GM18868 (cell line): ENCODE data around the gene ARID3C.

ENCODE experiments used
- ATAC-seq: cut with Tn5 transposase; IDR thresholded peaks from one replicate; pipeline ENCODE4 v1.9.1; 2021; ENCODE audit warnings: mild to moderate bottlenecking, moderate library complexity; ENCODE audit not compliant: unreplicated experiment

ARID3C gene

DNA sequence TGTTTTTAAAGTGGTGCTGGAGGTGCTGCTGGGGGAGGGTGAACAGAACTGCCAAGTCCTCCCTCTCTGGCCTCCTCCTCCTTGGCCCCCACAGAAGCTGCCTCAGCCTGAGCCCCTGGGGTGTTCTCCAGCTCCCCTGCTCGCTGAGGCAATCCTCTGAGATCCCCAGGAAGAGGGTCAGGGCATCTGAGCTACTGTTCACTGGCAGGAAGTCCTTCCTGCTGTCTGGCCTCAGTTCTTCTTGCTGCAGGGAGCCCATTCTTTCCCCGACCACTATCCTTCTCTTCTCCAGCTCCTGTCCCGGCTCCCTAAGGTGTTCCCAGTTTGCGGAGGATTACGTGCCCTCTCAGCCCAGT, 49.1 kb downstream of the ARID3C start:
- no peak for ATAC-seq

DNA sequence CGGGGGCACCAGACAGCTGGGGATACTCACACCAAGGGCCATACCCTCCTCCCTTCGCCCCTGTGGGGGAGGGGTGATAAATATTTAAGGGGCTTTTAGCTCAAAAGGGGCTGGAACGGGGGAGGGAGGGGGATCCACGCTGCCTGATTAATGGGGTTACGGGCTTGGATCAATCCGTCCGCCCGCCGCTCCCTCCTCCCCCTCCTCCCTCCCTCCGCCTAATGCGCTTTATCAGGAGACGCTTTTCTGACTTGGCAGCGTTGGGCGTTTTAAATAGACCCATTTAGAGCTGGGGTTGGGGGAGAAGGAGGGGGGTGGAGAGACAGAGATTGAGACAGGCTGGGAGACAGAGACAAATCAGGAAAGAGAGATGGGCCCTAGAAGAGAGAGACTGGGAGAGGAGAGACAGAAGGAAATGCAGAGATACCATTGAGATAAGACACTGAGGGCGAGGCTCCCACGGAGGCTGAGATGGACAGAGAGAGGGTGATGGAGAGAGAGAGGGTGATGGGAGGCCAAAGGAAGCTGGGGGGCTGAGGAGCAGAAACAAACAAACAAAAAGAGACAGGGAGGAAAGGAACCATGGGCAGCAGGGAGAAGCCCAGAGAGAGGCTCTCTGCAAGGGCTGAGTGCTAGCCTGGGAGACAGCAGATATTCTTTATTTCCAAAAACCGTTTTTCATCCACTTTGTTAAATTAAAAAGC, 49.6 kb downstream of the ARID3C start:
- no peak for ATAC-seq

DNA sequence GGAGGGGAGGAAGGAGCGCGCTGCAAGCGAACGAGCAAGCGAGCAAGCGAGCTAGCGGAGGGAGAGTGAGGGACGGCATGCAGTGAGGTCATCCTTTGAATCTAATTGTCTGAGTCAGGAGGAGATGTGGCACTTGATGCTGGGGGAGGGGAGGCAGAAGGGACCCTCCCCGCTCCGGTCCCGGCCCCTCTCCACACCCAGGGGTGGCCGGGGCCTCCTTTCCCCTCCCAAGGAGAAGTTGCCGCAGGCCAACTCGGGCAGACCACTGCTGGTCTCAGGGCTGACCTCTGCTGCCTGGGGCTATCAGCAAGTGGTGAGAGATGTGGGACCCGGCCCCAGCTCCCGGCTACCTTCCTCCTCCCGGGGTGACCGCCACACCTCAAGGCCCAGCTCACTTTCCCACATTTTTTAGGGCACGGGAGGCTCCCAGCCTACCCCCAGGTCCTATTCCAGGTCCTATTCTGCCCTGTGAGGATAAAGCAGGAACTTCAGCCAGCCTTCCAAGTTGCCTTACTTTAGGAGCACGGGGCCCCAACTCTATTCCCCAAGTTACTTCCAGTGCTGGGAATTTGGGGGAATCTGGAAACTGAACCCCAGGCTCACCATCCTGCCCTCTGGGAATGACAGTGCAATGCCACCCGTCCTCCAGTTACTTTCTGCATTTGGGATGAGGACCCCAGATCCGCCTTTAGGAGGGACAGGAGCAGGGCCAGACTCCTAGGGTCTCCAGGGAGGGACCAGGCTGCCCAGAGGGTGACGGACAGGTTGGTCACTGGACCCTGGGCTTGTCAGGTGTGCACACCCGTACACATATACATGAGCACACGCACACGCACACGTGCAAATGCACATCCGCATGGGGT, 50.4 kb downstream of the ARID3C start:
- no peak for ATAC-seq

DNA sequence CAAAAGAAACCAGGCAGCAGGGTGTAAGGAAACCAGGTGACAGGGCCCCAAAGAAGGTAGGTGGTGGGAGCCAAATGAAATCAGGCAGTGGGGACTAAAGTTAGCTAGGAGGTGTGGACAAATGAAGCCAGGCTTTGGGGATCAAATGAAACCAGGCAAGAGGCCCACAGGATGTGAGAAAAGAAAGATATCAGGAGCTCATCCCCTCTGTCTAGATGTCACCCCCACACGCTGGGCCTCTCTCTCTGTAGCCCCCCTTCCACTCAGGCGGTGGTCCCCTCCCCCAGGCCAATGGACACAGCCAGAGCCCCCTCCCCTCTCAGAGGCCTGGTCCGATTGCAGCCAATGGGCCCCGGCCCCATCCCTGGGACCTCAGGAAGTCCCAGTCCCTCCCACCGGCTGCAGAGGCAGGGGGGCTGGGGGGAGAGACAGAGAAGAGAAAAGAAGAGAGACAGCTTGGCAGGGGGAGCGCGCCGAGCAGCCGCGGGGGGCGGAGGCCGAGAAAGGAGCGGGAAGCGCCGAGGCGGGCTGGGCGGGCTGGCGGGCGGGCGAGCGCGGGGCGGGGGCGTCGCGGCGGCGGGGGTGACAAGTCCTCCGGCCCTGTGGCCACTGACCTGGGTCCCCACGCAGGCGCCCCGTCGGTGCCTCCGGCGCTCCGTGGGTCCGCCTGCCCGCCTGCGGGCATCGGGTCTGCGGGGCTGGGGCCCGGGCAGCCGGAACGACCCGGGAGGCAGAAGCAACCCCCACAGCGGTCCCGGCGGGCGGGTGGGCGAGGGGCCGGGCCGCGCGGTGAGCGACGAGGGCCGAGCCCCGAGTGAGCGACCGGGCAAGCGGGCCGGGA, 51.2 kb downstream of the ARID3C start:
- ATAC-seq: no peak

DNA sequence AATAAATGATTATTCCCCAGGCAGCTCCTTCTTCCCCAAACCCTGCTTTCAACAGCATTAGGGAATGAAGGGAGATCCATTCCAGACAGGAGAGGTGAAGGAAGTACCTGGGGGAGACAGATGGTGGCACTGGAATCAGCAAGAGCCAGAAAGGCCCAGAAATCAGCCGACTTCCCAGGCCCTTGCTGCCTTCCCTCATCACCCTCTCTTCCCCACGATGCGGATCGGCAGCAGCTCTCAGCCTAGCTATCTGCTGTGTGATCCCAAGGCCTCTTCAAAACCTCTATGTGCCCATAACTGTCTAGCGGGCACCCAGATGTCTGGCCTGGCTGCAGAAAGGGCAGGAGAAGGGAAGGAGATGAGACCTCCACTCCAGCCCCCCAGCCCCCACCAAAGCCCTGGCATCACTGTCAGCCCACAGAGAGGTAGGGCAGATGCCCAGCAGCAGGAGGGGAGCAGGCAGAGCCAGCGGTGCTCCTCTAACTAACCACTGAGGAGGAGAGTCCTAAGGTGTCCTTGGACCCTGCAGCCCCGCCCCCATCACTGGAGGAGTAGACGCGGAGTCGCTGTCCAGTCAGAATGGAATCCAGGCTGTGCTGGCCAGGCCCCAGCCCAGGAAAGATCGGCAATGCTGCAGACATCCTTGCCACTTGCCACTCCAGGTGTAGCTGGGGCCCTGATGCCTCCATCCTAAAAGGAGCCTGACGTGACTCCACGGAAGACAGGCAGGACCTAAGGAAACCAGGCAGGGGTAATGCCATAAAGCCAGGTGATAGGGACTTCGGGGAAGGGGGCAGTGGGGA, 52.1 kb downstream of the ARID3C start:
- no peak for ATAC-seq

DNA sequence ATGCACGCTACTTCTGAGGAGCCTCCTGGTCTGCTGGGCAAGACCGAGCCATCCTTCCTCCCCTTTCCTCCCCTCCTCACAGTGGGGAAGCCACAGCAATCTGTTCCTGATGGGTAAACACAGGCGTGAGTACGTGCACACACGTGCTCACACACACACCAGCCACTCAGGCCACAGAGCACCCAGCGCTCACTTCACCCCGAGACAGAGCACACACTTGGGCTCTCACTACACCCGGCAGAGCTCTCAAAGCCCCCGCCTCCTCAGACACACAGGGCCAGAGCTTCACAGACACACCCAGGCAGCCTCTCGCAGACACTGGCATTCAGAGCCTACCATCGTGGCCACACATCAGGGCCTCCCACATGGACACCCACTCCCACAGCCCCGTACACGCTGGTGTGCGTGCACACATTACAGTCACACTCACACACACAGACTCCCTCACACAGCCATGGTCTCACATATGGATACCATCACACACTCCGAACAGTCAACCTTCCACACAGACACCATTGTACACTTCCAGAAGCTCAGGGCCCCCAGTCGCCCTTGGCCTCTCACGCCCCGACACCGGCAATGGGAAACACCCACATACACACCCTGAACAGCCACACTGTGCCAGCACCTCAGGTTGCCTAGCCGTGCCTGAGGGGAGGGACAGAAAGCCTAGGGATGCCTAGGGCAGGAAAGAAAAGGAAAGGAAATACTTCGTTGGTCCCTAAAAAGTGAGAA, 52.8 kb downstream of the ARID3C start:
- ATAC-seq: no peak

DNA sequence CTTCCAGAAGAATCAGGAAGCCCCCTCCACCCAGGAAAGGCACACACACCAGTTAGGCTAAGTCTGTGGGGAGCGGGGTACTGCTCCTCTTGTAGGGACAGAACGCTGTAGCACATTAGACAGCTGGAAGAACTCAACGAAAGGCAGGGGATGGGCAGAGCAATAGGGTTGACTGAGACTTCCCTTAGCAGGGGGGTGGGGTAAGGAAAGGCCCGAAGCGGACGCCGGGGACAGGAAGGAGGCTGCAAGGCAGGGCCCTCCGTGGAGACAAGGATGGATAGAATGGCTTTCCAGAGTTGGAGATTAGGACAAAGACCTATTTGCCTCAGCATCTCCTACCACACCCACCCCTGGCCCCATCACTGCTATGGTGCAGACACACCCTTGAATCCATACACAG, 53.6 kb downstream of the ARID3C start:
- ATAC-seq: no peak

DNA sequence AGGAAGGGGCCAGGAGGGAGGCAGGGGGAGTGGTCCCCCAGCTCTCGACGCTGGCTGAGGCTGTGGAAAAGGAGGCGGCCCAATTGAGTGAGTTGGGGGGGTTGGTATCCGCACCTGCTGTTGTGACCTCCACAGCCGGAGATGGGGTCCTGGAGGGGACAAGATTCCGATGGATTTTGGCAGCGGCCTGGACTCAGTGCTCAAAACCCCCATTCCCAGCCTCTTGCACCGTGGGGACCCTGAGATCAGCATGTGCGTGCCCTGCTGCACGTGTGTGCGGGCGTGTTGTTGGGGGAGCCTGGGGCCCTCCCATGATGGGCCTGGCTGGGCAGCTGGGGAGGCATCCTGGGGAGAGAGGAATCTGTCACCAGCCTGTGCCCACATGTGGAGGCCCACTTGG, 54.3 kb downstream of the ARID3C start:
- no peak for ATAC-seq

DNA sequence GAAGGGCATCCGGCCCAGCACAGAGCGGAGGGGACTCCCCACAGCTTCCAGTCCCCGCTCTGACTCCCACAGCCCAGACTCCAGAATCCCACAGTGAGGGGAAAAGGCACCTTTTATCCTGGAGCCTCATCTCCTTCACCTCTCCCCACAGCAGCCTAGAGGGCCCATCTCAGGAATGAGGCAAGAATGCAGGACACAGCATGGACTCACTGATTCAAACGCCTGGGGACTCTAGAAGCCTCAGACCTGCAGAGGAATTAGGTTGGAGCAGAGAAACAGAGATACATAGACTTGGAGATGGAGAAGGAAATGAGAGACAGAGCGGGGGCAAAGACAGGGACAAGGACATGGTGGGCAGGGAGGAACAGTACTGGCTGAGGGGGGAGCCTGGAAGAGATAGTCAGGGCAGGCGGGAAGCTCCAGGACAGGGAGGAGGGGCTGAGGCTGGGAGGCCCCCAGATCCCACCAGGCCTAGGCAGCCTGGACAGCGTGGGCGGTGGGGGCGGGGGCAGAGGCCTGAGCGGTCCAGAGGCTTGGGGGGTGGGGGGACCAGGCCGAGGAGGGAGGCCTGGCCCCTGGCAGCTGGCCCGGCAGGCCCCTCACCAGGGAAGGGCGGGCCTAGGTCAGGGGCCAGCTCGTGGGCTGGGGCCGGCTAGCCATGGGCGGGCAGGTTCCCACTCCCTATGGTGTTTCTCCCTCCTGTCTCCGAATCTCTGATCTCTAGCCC, 55.1 kb downstream of the ARID3C start:
- ATAC-seq: no peak

DNA sequence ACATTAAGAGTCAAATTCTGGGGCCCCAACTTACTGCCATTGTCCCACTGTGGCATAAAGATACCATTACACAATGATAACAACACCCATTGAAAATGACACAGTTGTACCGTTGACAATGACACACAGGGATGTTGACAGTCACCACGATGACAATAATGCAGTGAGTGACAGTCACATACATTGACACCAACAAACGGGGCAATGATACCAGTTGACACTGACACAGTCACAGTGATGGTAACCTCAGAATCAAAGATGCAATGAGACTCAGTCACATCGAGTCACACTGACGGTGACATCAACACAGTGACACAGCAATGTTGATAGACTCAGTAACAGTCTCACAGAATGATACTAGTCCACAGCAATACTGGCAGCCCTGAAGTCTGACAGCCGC, 56.2 kb downstream of the ARID3C start:
- no peak for ATAC-seq

DNA sequence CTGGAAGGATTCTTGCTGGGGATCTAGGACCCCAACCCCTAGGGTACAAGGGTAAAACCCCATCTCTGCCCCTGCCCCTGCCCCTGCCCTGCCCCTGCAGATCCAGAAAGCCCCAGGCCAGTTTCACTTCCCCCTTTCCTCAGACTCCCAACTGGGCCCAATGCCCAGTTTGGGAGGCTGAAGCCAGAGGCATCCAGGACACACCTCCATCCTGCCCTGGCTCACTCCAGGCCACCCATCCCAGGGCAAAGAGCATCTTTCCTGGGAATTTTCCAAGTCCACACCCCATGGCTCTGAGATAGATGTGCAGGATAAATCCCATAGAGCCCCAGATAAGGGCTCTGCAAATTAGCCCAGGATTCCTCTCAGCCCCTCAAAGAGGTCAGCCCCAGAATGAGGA, 56.8 kb downstream of the ARID3C start:
- ATAC-seq: no peak

DNA sequence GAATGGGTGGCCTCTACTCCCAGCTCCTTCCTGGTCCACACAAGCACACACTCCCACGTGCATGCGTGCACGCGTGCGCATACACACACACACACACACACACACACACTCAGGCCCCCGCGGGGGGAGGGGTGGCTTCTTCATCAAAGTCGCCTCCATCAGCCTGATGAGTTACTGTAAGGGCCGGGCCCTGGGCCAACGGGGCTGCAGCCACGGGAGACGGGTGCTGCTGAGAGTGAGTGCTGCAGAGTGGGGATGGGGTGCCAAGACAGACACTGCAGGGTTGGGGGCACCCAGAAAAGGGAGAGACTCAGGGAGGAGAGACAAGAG, 57.4 kb downstream of the ARID3C start:
- no peak for ATAC-seq
